GM06990 (cell line): ENCODE measurements around the gene LRRC8B.
"Not testable (repeated sequence)": the region's sequence is repeated elsewhere in the genome, so short reads cannot be mapped to it uniquely, and the experiment has no call there.

Experiments
- DNase-seq: peaks from one replicate; pipeline ENCODE4 v3.0.0-alpha.2; 2011; ENCODE audit not compliant: insufficient read length; ENCODE audit errors: extremely low read depth
- H3K27me3 ChIP-seq: replicated peaks from 2 replicates; pipeline ENCODE4 v1.6.0; 2011; ENCODE audit warnings: low read length; ENCODE audit not compliant: control insufficient read depth, insufficient read depth
- H3K36me3 ChIP-seq: 2 replicates; pipeline ENCODE4 v1.5.1; 2011; ENCODE audit warnings: low read length; ENCODE audit not compliant: control insufficient read depth, insufficient read depth
- H3K4me3 ChIP-seq: replicated peaks from 2 replicates; pipeline ENCODE4 v1.5.1; 2011; ENCODE audit warnings: low read depth, mild to moderate bottlenecking, control low read depth, low read length
- TF ChIP-seq, protein P1 (sequence below): IDR thresholded peaks from 2 replicates; pipeline ENCODE4 v1.5.1; 2011; ENCODE audit warnings: low read length, control low read depth, mild to moderate bottlenecking, inconsistent platforms; ENCODE audit not compliant: insufficient read depth, poor library complexity, severe bottlenecking

Gene LRRC8B

DNA sequence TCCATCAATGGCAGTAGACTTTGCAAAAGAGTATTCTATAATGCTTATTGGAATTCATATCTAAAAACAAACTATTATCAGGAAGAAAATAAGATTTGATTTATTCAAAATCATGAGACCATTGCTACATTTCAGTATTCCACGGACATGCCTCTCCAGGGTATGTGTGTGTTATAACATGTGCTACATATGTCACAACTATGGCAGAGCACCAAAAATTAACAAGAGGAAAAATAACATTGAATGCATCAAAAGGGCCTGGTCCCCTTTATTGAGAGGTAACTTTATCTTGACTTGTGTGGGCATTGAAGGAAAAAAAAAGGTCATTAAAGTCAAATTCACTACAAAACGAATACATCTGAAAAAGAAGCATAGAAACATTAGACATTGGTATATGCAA is 22.6 kb upstream of the LRRC8B start:
- Histone ChIP-seq H3K4me3 (no peak overlapping the region), H3K27me3 (no peaks in the 10 kb centered on the region), H3K36me3 (no peaks in the 10 kb centered on the region)
- DNase-seq = no peak
- TF ChIP-seq, protein P1, sequence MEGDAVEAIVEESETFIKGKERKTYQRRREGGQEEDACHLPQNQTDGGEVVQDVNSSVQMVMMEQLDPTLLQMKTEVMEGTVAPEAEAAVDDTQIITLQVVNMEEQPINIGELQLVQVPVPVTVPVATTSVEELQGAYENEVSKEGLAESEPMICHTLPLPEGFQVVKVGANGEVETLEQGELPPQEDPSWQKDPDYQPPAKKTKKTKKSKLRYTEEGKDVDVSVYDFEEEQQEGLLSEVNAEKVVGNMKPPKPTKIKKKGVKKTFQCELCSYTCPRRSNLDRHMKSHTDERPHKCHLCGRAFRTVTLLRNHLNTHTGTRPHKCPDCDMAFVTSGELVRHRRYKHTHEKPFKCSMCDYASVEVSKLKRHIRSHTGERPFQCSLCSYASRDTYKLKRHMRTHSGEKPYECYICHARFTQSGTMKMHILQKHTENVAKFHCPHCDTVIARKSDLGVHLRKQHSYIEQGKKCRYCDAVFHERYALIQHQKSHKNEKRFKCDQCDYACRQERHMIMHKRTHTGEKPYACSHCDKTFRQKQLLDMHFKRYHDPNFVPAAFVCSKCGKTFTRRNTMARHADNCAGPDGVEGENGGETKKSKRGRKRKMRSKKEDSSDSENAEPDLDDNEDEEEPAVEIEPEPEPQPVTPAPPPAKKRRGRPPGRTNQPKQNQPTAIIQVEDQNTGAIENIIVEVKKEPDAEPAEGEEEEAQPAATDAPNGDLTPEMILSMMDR = no peak

DNA sequence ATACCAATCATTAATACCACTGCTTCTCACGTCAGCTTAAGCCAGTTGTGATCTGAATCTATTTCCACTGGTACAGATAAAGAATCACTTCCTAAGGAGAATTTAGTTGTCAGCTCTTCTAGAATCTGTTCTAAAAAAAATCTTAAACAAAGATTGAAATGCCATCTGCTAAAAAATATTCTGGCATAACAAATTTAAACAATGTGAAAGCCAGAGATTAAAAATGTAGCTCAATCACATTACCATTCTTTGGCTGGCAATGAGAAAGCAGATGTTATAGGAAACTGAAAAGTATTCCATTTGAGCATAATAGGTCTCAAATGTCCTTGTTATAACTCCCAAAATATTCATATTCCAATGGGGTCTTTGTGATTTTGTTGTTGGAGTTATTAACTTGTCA is 21.7 kb upstream of the LRRC8B start:
- Histone ChIP-seq H3K36me3 (no peaks in the 10 kb centered on the region), H3K27me3 (no peaks in the 10 kb centered on the region)
- DNase-seq = no peak

DNA sequence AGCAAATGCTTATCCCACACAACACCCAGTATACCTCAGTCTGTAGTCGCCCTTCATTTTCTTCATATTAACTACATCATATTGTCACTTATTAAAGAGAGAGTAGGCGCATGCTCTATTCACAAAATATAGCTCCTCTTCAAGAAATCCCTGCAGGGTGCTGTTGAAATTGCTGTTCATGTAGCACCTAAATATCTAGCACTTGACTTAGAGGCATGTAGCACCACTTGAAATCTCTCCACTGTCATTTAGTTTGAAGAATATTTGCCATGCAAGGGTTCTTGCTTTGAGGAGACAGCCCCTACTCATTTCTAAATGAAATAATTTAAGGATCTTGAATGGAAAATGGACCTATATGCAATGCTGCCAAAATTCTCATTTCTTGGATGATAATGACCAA is 20.9 kb upstream of the LRRC8B start:
- no peak overlapping the region for H3K4me3 ChIP-seq
- no peaks in the 10 kb centered on the region for H3K36me3 ChIP-seq
- H3K27me3 ChIP-seq = no peaks in the 10 kb centered on the region
- TF ChIP-seq, protein P1 = no peak
- no peak for DNase-seq

More for the DNA sequence above, 21.7 kb upstream of the LRRC8B start:
- TF ChIP-seq, protein P1 = no peak
- no peak overlapping the region for H3K4me3 ChIP-seq

DNA sequence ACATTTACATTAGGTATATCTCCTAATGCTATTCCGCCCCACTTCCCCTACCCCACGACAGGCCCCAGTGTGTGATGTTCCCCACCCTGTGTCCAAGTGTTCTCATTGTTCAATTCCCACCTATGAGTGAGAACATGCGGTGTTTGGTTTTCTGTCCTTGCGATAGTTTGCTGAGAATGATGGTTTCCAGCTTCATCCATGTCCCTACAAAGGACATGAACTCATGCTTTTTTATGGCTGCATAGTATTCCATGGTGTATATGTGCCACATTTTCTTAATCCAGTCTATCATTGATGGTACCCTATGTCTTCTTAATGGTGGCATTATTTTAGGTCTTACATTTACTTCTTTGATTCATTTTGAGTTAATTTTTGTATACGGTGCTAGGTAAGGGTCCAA is 14.6 kb upstream of the LRRC8B start:
- not testable (repeated sequence) for H3K27me3 ChIP-seq, H3K4me3 ChIP-seq, DNase-seq, H3K36me3 ChIP-seq

DNA sequence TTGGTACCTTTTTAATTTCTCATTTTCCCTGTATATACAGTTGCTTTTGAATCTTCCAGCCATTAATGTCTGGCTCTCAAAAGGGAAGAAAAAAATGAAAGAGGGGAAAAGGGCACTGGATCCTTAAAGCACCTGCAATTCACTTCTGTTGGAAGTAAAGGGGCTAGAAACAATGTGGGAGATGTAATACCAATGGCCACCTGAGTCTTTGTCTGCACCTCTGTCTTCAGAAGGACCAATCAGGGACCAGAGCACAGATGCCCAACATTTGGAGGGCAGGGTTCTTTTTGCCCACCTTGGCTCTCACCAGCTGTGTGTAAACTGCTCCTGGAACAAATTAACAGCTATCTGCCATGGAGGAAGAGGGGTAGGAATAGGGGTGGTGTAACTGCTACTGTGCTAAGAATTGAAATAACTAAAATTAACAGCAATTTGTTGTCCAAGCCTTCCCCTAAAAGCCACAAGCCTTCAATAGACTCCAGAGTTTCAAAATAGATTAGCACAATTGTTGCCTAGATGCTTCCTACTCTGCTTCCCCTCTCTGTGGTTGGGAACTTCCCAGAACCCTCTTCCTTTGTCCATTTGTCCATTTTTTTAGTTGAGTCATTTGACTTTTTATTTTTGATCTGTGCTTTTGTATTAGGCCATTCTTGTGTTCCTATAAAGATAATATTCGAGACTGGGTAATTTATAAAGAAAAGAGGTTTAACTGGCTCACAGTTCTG is 11.5 kb upstream of the LRRC8B start:
- Histone ChIP-seq H3K36me3 (no peaks in the 10 kb centered on the region), H3K4me3 (no peak overlapping the region), H3K27me3 (no peaks in the 10 kb centered on the region)
- DNase-seq = no peak
- TF ChIP-seq, protein P1 = no peak

DNA sequence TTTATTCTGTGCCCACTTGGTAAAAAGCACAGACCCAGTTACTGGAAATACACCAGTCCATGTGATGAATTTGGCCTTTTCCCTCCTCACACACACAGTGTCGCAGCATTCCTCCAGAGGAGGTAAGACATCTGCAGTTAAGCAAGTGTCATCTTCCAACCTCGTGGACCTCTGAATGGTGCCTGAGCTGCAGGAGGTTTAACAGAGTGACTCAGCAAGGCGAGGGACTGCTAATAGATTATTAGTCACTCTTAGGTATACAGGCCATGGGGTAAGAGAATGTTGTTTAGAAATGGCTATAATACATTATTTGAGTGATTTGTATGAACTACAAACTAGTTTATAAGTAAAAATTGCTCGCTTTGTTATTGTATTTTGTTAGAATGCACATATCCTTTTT is 8.6 kb upstream of the LRRC8B start:
- Histone ChIP-seq H3K27me3 (no peaks in the 10 kb centered on the region), H3K4me3 (no peak overlapping the region), H3K36me3 (no peaks in the 10 kb centered on the region)
- TF ChIP-seq, protein P1 = no peak
- DNase-seq = no peak
